ENCODE data around the gene IGF2BP1.
"Not testable (repeated sequence)": the region's sequence is repeated elsewhere in the genome, so short reads cannot be mapped to it uniquely, and the experiment has no call there.

IGF2BP1 gene

DNA sequence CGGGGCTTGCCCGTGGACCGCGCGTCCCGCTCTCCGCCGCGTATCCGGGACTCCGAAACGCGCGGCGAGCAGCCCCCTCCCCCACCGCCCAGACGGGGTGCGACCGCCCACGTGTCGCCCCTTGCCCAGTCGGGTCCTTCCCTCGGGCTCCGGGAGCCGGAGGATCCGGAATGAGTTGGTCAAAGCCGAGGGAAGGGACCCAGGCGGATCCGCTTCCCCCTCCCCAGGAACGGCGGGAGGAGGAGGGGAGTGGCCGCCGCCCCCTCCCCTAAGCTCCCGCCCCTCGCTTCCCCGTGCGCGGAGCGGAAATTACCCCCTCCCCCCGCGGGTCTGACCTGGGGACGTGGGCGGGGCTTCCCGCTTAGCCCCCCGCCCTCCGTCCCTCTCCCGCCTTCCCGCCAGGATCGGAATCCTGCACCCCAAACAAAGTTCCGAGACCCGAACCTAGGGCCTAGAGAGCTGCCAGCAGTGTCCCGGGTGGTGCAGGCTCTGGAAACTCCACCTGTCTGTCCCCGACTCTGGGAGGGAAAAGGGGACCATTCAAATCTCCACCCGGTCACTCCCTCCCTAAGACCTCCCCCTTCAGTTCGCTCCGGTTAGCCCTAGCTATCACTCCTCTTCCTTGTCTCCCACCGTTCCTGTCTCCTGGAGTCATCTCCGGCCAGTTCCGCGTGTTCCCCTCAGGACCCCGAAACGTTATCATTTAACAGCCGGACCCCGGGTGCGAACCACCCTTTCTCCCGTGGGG, 1.0 kb upstream of the IGF2BP1 start:
- DNase-seq: peak; percentile 88 to 95

DNA sequence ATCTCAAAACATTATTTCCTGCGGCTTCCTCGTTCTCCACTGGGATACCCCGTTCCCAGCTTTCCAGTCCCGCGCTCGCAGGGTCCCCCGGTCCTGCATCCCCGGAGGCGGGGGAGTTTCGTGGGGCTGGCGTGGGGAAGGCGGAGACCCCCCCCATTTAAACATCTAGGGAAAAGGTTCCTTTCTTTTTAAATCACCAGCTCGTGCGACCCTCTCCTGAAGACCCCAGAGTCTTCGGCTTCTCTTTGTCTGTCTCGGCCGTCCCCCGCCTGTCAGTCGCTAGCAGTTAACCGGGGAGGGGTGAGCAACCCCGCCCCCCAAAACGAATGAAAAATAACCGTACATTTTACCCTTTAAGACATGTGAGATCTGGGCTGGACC, 473 bp upstream of the IGF2BP1 start:
- no peak for DNase-seq

DNA sequence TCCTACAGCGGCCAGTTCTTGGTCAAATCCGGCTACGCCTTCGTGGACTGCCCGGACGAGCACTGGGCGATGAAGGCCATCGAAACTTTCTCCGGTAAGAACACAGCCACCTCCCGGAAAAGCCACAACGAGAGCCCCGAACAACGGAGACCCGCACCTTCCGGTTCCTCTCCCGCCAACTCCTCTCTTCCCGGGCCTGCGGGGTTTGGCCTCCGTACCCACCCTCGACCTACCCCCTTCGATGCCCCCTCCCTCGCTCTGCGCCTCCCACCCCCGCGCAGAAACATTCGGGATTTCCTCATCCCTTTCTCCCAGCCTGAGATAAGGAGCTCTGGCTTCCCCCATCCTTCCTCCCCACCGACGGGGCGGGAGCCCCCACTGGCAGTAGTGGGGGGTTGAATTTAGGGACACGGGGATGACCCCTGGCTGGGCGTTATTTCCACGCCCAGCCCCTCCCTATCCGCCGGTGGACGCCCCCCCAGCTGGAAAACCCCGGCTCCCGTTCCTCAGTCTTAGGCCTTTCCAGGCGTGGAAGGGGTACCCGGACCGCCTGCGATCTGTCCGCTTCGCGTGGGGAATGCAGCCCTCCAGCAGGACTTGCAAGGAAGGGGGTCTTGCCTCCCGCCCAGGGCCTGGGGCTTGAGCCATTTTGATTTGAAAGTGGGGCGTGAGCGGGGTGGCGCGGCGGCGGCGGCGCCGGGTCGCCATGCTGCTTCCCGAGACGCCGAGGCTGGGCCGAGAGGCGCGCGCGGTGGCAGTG, 822 bp downstream of the IGF2BP1 start:
- DNase-seq: peak; percentile 52 to 56

DNA sequence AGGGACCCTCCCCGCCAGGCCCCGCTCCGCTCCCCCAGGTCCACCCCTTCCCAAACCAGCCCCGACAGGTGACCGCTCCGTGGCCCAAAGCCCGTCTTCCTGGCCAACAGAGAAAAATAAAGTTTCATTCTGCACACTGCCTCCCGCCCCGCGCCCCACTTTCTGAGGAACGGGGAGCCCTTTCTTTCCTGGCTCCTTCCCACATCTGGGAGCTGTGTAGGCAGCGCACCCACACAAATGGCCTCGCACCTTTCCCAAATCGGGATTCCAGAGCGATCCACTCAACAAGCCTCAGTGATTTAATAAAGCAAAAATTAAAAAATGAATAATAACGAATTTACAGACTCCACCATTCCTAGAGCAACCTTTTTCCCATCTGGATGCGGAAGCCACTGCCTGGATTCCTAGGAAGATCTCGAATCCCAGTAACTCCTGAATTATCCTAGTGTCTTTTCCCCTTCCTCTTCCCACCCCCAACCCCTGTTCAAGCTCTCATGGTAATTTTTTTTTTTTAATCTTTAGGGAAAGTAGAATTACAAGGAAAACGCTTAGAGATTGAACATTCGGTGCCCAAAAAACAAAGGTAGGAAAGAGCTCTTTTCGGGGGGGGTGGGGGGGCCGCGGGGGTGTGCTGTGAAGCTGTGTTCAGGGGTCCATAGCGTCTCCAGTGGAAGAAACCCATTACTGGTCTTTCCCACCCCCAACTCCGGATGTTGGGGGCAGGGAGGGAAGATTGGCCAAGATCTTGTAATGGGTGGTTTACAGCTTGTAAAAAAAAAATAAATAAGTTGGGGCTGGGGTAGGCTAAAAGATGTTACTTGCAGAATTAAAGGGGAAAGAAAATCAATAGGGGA, 1.6 kb downstream of the IGF2BP1 start:
- peak; percentile 12 to 43 for DNase-seq

DNA sequence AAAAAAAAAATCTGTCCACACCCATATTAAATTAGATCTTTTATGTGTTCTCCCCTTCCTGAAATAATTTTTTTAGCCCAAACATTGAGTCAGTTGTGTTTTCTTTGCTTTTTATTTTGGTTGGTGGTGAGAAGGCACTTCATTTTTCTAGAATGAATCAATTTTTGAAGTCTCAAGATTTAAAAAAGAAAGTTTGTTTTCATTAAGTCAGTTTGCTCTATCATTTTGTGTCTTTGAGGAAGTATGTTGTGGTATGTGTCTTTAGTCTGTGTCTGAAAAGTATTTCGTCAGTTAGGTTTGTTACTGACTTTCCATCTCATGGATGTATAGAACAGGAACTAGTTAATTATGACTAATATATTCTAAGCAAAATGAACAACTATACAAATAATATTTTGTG, 3.8 kb downstream of the IGF2BP1 start:
- no peak for DNase-seq

DNA sequence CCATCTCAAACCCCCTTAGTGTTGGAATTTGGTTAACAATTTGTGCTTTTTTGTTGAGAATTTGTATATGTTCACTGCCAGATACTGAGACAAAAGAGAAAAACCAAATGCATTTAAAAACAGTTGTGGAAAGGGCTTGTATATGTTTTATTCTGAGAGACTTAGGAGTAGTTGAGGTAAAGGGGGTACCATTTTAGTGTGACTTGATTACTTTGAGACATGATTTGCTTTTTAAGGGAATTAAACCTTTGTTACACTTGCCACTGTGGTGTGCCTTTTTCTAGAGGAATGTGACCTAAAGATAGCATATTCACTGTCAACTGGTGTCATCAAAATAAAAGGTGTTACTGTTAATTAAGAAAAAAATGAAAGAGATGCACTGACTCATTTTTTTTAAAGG, 4.5 kb downstream of the IGF2BP1 start:
- no peak for DNase-seq

DNA sequence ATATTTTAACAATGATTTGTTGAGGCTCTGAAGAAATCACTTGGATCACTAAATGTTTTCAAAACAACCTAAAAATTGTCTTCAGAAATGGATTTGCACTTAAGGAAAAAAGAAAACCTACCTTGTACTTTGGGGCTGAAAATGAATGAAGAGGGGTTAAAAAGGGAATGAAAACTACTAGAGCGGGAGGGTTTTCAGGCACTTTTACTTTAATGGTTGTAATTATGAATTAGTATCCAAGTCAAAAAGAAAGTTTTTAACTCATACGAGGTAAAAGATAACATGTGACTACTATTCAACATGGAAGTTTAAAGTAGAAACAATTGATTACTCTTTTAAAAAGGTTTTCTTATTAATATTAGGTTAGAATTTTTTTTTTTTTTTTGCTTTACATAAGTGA, 5.1 kb downstream of the IGF2BP1 start:
- no peak for DNase-seq

DNA sequence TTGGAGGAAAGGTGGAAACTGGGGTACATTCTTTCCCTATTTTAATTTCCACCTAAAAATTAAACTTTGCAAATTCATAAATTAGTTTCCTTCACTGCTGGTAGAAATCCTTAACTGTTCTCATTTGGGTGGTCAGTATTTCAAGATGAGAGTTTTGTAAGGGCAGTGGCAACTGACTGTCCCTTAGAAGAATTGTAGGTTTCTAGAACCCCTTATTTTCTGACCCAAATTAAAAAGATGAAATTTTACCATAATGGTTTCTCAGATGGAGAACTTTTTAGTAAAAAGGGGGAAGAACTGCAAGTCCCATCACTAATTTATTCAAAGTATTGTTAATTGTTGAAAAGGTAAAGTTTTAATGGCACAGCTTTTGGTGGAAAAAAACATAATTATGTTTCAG, 5.6 kb downstream of the IGF2BP1 start:
- no peak for DNase-seq

DNA sequence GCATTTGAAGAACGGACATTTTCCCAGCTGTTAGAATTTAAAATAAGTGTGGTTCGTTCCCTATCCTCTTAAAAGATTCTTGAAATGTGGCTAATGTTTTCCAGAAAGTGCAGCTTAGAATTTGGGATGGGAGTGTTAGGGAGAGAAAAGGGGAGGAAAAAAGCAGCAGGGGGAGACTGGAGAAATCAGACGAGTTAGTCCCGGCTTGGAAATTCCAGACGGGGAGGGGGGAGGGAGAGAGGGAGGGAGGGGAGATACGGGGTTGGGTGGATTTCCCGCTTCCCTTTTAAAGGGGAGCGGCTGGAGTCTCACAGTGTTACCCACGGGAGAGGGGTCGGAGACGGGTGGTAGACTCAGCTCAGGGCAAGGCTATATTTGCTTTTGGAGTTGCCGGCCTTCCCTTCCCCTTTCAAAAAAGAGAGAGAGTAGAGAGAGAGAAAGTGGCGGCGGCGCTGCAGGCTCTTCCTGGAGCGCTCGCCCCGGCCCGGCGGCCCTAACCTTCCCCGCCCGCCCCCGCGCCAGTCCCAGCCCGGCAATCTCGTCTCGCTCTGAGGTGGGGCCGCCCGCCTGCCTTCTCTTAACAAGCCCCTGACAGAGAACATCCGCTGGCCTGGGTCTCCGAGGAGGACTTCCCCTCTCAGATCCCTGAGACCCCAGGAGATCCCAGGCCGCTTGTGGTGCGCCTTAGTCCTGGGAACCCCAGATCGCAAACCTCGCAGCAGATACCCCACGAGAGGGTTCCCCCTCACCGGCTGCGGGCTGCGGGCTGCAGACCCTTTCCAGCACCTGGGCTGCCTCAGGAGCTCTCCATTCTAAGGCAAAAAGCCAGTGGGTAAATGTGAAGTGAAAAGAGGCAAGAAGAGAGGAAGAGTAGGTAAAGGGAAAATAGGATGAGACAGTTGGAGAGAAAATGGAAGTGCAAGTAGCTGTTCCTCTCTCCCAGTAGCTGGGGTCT, 6.6 kb downstream of the IGF2BP1 start:
- DNase-seq: no peak

DNA sequence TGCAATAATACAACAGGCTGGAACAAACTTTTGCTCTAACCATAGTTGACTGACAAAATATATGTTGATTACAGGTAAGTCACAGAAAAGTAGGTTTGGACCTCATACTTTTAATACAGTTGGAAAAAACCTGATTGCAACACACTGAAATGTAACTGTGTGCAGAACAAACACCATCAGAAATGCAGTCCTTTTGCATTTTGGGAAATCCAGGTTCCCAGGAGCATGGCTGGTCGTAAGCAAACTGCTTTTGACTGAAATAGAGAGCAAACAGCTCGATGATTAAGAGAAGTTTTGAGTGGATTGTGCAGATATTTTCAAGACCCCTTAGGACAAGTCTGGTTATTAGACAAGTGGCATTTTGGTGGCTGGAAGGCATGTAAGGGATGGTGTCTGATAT, 8.0 kb downstream of the IGF2BP1 start:
- no peak for DNase-seq

DNA sequence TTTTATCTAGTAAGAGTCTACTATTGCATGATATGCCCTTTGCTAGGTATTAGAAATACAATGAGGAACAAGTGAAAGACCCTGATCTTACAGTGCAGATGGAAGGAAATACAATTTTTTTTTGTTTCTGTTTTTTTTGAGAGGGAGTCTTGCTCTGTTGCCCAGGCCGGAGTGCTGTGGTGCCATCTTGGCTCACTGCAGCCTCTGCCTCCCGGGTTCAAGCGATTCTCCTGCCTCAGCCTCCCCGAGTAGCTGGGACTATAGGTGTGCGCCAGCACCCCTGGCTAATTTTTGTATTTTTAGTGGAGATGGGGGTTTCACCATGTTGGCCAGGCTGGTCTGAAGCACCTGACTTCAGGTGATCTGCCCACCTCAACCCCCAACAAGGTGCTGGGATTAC, 11.7 kb downstream of the IGF2BP1 start:
- not testable (repeated sequence) for DNase-seq

DNA sequence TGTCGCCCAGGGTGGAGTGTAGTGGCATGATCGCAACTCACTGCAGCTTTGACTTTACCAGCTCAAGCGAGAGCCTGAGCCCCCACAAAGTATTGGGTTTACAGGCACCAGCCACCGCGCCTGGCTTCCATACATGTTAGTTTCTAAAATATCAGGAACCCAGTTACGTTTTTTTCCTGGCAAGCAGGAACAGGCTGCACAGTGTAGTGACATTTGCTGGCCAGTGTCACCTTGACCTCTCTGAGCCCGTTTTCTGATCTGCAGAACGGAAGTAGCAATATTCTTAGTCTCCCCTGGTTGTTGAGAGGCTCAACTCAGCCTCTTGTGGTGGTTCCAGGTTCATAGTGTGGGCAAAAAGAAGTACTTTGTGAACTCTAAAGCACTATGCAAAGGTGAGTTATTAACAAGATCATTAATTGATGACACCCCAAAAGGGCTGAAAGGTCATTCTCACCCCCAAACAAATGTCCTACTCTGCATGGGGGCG, 15.6 kb downstream of the IGF2BP1 start:
- DNase-seq: no peak

DNA sequence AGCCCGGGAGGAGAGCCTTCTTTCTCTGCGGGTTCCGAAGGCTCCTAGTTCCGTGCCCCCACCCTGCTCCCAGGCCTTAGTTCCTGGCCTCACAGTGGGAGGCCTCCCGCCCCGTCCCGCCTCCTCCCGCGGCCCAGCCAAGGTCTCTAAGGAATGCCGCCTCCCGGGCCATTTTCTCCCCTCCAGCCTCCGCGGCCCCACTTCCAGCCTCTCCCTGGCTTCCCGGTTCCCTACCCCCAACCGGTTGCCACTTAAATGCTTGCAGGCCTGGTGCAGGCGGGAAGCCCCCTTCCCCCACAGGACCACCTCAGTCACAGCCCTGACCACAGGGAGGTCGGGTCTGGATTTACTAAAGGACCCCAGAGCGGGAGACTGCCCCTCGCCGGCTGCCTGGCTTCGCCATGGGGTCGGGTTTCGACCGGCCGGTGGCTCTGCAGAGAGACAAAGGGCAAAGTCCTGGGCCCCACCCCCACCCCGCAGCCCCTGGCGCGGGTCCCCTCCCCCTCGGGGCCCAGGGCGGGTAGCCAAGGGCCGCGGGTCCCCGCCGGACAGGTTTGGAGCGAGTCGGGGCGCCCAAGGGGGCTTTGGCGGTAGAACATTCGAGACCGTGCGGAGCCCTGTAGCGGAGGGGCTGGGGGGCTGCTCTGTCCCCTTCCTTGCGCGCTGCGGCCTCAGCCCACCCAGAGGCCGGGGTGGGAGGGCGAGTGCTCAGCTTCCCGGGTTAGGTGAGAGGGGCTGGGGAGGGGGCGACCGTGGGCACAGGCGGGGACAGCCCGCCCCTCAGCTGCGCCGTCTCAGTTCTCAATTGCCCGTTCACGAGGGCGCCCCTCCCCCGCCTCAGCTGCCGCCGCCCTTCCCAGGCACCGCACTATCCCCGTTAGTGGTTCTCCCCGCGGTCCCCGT, 16.4 kb downstream of the IGF2BP1 start:
- no peak for DNase-seq

DNA sequence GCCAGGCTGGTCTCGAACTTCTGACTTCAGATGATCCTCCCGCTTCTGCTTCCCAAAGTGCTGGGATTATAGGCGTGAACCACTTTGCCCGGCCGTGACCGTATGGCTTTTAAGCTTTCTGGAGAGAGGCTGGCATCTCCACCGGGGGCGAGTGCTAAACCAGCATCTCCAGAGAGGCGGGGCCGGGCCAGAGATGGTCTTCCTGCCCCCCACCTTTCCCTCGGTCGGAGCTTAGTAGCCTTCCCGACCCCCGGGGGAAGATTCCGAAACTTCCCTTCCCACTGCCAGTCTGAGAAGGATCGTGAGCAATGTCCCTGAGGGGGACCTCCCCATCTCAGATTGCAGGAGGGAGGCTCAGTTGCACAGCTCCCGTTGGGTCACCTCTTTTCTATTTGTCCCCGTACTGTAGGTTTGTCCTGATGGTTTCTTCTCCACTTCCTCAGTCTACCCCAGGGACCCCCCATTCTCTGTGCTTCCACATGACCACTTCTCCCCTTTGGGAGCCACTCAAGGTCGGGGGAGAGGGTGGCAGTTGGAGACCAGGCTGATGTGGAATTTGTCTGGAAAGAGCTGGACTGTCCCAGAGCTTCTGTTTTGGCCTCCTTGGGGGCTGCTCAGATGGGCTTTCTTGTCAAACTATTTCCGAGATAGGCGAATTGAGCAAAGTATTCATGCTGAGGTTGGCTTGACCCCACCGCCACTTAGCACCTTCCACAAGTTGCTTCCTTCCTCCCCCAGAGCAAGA, 18.2 kb downstream of the IGF2BP1 start:
- no peak for DNase-seq

DNA sequence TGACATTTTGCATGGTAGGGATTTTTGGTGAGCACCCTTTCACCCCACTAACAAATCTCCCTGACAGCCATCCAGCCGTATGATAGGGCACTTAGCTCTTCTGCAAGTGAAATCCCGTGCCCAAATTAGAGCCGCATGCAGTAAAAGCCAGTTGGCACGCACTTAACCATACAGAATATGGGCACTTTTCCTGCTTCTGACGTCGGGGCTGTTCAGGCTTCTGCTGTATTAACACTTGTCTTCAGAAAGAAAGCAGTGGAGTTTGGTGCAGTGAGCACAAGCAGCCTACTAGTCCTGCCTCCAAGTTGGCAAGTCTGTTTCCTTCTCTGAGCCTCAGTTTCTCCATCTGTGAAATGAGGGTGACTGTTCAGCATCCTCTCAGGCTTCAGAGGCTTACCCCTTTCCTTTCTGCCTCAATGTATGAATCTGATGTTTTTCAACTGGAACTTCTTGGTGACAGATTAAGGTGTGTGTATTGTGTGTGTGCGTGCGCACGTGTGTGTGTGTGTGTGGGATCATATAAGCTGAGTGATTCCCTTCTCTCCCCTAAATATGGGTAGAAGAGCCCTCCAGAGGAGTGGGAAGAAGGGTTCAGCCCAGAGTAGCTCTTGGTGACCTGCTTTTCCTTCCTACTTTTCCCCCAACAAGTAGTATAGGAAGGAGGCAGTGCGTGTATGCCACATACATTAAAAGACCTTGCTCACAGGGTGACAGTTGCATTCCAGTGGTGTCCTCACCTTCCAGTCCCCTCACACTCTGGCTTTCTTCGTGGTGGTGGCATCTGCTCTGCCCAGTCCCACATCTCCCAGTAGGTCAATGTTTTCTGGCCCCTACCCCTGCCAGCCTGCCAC, 19.0 kb downstream of the IGF2BP1 start:
- DNase-seq: no peak

DNA sequence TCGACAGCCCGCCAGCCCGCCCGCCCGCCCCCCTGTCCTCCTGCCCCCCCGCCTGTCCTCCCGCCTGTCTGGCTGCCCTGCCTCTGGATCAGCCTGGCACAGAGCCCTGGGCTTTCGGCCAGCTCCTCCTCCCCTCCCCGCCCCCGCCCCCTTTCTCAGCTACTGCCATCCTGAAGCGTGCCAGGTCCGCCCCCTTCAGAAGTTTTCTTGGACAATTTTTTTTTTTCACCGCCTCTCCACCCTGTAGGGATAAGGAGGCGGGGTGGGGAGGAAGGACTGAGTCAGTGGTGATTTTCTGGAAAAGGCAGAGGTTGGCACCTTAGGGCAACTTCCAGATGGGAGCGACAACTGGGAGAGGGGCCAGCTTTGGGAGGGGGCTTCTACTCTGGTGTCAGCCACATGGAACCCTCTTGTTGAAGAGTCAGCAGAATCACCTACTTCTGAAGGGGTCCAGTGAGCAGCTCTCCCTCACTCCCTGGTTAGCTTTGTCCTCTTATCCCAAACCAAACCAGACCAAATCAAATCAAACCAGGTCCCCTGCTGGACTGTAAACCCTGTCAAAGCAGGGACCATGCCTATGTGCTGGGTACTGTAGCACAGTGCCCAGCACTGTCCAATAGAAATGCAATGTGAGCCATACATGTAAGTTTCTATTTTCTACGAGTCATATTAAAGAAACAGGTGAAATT, 19.7 kb downstream of the IGF2BP1 start:
- peak; percentile 17 to 41 for DNase-seq

DNA sequence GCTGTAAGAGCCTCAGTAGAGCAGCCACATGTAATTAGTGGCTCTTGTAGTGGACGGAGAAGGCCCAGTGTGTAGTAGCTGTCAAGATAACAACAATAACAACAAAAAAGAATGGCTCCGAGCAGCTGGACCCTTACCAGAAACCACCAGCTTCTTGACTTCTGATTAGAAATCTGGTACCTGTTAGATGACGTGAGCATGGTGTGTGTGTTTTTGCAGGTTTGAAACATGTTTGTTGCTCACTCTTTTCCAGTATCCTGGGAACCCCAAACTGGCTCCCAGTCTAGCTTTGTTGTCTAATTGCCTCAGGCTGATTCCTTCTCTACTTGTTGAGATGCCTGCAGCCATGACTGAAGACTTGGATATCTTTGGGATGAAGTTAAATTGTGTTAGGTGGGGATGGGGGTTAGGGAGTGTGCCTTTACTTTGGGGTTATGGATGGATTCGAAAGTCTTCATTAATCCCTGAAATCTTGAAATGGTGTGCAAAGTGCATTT, 21.0 kb downstream of the IGF2BP1 start:
- no peak for DNase-seq

DNA sequence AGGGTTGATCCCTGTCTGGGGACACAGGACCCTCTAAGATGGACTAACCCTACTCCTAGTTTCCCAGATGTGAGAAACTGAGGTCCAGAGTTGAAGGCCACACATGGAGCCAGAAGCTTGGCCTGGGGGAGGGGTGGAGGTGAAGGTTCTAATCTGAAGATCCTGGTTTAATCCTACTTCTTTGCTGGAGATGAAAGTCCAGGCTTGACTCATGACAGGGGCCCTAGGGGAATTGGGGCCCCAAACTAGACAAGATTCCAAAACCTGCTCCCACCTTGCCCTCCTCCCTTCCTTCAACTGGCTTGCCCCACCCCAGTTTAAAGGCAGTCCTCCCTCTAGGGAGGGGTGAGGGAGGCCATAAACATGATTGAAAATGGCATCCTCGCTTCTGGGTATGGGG, 21.6 kb downstream of the IGF2BP1 start:
- DNase-seq: no peak

DNA sequence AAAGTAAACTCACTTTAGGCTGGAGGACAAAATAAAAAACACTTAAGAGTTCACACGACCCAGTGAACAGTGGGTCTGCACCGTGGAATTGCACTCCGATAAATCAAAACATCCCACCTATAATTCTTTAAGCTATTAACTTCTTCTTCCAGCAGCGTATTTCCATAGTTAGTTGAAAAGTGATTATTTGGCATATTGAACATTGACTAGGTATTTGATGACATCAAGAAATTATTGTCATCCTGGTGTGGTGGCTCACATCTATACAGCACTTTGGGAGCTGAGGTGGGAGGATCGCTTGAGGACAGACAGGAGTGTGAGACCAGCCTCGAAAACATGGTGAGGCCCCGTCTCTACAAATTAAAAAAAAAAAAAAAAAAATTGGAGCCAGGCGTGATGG, 23.4 kb downstream of the IGF2BP1 start:
- no peak for DNase-seq
